ENCODE results near the gene KCTD17.

The KCTD17 gene

DNA sequence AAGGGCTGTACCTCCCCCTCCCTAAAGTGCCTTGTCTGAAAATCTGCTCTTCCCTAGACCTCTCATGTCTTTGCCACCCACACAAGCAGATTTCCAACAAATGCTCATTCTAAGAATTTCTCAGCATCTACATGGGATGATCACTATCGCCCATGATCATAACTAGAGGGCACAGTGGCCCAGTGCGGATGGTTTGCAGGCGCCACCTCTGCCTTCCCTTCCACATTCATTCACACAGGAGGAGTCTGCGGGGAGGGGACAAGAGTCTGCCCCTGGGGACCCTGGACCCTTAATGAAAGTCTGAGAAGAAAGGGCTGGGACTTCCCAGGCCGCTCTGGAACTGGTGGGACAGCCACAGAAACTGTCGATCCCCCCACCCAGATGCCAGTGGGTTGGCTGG, 28.9 kb downstream of the KCTD17 start:
- DNase-seq = no peak

DNA sequence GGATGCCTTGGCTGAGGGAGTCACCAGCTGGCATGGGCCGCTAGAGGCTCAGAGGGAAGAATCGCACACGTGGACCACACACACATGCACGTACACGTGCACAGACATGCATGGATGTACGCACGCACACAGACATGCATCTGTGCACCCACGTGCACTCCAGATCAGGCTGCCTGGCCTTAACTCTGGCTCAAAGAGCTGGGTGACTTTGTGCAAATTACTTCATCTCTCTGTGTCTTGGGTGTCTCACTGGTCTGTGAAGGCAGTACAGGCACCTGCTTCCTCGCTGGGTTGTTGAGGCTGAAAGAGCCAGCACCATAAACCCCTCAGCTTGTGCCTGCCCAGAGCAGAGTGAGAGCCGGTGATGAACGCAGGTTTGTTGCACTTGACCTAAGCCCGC, 29.3 kb downstream of the KCTD17 start:
- no peak for DNase-seq

DNA sequence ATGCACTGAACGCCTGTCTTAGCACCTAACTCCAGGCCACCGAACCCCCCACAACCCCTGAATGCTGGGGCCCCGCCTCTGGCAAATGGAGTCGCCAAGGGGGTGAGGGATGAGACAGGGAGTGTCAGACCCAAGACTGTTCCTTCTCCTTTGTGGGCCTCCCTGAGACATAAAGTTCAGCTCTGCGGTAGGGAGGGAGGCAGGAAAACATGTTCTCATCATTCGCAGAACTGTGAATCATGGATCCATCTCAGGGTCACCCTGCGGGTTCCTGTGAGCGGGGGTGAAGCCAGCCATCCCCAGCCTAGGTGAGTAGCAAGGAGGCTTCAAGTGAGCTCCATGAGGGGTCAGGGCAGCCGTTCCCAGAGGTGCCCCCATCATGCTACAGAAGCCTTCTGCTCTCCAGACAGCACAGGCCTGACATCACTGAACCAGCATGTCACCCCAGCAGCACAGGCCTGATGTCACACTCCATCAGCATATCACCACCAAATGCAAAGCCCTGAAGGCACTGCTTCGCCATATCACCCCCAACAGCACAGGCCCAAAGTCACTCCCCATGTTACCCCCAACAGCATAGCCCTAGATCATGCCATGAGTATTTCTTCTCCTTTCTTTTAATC, 30.8 kb downstream of the KCTD17 start:
- no peak for DNase-seq

DNA sequence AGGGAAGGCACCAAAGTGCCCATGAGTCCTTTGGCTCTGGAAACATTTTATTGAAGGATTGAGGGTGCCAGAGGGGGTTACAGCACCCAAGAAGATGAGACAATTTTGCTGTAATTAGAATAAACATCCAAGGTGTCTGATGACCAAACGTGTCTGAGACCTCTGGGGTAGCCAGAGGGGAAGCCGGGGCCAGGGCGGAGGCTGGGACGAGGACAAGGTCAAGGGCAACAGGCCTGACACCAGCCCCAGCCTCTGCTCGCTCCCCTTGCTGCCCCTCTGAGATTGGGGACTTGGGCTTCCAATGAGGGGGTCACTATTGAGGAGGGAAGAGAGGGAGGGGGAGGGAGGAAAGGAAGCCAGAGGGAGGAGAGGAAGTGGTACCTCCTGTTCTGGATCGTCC, 32.4 kb downstream of the KCTD17 start:
- DNase-seq = no peak

DNA sequence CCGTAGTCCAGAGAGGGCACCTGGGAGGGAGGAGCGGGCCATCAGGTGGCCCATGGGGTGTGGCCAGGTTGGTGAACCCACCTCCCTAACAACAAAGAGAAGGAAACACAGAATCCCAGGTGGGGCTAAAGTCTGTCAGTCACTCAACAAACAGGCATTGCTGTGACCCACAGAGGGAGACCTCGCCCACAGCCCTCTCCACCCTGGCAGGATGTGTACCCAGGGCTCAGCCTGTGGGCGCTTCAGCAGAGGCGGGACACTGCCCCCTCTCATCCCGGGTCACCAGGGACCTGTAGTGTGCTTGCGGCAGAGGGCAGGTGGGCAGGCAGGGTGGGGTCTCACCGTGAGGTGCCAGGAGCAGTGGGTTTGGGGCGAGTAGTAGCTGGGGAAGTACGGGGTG, 32.8 kb downstream of the KCTD17 start:
- DNase-seq = no peak

DNA sequence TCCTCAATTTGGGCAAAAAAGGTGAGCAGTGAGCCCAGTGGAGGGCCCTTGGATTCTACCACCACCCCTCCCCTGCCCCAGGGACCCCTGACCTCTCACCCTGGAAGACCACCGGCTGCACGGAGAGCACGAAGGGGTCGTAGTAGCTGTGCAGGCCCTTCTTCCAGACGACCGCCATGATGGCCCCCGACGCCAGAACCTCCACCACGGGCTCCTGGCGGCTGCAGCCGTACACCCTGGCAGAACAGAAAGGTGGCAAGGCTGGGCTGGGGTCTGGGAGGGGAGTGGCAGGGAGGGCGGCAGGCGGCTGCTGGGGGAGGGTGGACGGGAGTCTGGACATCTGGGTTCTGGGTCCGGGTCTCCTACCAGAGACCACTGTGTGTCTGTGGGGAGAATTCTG, 34.6 kb downstream of the KCTD17 start:
- no peak for DNase-seq

DNA sequence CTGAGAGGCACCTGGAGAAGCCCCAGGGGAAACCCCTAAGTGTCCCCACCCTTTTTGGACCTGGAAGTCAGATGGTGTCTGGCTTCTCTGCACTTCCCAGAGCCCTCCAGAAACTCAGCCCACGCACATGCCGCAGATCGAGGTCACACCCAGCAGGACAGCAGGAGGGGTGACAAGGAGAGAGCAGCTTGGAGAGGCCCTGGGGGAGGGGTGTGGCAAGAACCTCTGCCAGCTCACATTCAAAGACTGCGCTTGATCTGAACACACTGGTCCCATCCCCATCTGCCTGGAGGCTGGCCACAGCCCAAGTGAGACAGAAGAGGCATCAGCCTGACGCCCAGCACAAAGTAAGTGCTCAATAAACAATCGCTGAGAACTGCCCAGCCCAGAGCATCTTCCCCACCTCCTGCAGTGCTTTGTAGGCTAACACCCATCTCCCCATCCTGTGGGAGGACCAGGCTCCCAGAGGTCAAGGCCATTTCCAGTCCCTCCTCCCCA, 36.6 kb downstream of the KCTD17 start:
- no peak for DNase-seq

DNA sequence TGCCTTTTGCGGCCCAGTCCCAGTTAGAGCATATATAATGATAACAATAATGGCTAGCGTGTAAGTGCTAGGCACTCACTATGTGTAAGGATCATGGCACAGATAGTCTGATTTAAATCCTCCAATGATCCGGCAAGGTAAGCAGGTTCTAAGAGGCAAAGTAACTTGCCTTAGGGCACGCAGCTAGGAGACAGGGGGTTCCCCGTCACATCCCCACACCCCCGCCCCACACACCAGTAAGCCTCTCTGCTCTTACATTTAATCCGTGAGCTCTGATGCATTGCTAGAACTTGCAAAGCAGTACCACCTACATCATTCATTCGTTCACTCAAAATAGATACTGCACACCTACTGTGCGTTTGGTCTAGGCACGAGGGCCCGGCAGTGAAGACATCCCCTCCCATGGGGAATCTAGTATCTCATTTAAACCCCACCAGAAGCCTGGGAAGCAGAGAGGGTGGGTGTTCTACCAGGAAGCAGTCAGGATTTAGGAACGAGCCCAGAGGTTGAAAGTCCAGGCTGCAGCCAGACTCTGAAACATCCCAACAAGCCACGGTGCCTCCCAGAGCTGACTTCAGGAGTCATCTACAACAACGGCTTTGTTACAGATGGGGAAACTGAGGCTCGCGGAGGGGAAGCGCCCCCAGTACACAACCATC, 37.3 kb downstream of the KCTD17 start:
- DNase-seq = no peak

DNA sequence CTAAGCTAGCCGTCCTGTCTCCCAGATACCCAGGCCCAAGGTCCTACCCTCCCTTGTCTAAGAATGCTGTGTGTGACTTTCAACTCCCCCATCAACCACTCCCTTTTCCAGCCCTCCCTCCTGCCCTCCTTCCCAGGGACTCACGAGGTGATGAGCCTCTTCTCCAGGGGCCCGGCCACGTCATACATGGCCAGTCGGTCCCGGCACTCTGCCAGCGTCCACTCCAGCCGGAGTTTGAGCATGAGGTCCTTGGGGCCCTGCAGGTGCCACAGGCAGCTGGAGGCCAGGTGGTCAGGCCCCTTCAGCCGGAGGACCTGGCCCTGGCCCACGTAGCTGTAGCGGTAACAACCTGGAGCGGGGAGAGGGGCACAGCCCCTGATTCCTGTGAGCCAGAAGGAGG, 37.9 kb downstream of the KCTD17 start:
- DNase-seq = no peak

DNA sequence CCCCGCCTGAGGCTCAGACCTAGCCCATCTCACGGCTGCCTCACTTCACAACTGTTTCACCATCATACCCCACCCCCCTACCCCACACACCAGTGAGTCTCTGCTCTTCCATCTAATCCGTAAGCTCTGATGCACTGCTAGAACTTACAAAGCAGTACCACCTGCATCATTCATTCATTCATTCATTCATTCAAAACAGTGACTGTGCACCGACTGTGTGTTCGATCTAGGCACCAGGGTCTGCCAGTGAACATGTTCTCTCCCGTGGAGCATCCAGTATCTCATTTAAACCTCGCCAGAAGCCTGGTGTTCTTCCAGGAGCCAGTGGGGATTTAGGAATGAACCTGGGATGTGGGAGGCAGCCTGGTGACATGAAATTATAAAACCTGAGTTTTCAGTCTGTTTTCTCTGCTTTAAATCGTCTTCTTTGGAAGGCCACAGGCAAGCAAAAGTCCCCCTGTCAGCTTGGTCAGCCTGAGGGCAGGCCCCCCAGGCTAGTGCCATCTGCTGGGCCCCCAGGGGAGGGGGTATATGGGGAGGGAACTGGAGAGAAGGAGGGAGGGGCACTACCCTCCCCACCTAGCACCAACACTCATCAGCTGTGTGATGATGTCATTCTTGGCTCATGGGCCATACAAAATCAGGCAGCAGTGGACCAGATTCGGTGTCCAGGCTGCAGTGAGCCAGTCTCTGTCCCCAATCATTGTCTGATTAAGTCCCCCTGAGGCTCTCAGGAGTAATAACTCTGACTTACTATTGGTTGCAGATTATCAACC, 39.6 kb downstream of the KCTD17 start:
- DNase-seq = no peak

DNA sequence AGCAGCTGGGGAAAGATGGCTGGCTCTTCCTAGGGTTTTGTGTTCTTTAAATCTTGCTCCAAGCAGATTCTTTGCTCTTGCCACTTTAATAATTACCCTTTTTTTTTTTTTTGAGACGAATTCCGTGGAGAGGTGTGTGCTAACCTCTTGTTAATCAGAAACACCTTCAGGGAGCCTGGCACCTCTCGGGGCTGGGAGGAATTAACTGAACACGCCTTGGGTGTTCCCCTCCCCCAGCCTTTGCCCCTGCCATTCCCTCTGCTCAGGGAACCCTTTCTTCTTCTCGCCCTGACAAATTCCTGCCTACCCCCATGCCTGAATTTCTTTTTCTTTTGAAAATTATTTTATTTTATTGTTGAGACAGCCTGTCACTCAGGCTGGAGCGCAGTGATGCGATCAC, 40.5 kb downstream of the KCTD17 start:
- DNase-seq = no peak

DNA sequence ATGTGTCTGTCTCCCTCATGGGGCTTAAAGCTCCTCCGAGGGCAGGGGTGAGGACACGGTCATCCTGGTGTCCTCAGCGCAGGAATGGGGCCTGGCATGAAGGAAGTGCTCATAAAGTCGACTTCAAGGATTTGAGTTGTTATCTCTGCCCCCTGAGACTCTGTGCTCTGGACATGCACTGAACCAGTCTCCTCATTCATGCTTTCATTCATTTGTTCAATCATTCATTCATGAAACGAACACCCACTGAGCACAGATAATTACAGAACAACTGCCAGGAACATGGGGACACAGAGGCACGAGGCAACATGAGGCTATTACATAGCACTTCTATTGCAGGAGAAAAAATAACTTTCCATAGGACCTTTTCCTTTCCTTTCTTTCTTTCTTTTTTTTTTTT, 41.5 kb downstream of the KCTD17 start:
- no peak for DNase-seq

DNA sequence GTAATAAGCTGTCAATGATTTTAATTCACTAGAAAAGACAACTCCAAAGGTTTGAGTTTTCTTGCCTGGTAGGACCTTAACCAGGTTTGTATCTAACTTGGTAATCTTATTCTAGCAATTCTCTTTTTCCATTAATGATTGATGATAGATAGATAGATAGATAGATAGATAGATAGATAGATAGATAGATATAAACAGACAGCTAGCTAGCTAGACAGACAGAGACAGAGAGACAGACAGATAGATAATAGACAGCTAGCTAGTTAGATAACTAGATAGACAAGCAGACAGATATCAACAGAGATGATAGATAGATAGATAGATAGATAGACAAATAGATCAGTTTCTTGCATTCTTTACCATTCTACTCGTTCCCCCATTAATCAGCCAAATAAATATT, 42.7 kb downstream of the KCTD17 start:
- DNase-seq = no peak

DNA sequence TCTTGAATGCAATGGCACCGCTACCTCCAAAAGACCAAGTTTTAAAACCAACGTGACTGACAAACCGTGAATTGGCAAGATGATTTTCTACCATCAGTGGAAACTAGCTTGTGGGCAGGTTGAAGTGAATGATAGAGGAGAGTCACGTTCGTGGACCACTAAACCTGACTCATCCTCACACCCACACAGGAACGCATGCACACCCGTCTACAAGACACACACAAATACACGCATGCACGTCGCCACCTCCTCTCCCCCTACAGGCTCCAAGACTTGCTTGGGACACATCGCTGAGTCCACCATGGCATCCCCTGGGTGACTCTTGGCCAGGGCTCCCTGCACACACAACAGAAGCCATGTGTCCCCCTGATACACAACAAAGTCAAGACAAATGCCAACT, 43.6 kb downstream of the KCTD17 start:
- no peak for DNase-seq

DNA sequence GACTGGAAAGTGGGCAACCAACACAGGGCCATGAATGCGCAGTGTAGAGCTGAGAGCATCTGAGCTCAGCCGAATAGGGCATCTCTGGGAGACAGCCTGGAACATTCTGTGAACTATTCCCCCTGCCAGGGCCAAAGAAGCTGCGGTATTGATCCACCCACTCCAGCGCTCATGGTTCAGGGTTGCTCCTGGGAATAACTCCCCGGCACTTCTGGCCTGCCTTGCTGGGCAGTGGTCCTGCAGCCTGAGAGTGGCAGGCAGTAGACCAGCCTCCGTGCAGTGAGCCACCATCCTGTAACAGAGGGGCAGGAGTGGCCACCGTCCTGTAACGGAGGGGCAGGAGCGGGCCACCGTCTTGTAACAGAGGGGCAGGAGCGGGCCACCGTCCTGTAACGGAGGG, 45.8 kb downstream of the KCTD17 start:
- no peak for DNase-seq

DNA sequence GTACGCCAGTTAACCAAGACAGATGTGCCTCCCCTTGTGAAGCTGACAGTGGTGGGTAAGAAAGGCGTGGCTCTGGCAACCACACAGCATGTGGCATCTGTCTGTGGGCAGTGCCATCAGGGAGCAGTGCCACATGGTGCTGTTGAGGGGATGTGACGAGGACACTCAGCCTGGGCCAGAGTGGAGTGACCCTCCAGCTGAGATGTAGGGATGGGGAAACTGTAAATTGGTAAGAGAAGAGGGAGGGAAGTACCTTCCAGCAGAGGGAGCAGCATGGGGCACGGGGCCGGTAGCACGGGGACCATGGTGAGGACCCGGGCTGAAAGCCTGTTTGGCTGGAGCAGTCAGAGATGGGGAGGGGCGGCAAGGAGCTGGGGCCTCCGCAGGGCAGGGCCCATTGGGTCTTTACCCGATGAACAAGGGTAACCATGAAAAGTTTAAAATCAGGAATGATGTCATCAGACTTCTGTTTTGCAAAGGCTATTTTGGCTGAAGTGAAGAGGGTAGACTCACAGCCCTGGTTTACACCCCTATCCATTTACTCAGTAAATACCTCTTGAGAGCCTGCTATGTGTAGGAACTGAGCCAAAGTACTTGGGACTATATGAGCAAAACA, 47.5 kb downstream of the KCTD17 start:
- DNase-seq = peak in 1 of 4 experiments; percentile 10

DNA sequence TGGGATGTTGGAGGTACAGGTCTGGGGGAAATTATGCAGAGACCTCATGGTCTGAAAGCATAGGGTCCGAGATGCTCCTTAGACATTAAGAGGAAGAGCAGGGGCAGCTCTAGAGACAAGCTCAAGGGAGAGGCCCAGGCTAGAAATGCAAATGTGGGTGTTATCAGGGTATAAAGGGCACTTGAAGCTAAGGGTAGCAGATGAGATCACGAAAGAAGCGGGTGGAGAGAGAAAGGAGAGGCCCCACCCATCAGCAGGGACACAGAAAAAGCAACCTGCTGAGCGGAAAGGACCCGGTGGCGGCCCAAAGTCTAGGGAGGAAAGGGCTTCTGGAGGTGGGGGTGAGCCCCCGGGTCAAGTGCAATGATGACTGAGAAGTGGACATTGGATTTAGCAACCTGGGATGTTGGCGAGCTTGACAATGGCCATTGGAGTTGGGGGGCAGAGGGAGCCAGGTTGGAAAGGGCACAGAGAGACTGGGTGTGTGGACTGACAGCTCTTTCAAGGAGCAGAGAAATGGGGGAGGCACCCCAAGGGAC, 49.1 kb downstream of the KCTD17 start:
- DNase-seq = no peak

DNA sequence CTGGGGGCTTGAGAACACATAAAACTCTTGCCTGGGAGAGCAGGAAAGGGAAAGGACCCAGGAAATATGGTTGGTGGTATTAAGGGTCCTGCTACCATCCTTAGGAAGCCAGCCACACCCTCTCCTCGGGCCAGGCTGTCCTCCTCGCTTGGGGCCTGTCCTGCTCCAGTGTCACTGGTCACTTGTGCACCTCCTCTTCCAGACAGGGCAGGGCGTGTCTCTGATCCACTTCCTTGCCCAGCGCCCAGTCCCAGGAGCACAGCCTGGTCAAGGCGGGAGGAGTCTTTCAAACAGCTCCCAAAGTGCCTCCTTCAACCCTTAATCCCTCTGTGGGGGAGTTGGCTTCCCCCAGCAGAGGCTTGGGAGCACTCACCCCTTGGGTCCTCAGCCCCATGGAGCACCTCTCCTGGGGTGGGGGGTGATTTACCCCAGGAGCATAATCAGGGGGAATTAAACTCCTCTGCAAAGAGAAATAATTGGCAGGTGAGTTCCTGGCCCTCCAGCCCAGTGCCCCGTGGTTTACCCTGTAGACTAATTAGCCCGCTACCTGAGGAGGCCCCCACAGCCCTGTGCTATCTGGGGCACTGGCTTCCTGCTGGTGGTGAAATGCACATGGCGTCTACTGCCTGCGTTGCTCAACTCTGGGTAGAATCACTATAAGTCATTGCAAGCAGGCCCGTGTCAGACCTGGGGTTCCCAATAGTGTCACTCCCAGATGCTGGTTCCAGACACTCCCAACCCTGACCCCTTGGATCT, 49.9 kb downstream of the KCTD17 start:
- DNase-seq = no peak

DNA sequence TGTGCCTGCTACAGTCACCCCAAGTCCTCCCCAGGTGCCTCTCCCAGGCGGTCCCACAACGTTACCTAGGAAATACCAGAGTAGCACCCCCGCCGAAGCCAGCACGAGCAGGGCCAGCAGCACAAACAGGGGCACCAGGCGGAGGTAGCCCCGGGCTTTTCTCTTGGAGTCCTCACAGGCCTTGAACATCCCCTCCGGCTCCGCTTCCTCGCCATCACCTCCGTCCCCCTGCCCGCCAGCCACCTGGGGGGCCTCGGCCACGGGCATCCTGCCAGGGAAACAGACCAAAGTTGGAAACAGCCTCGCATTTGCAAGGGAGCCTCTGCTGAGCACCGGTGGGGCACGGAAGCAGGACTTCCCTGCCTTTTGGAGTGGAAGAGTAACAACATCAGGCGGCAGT, 51.6 kb downstream of the KCTD17 start:
- DNase-seq = no peak

DNA sequence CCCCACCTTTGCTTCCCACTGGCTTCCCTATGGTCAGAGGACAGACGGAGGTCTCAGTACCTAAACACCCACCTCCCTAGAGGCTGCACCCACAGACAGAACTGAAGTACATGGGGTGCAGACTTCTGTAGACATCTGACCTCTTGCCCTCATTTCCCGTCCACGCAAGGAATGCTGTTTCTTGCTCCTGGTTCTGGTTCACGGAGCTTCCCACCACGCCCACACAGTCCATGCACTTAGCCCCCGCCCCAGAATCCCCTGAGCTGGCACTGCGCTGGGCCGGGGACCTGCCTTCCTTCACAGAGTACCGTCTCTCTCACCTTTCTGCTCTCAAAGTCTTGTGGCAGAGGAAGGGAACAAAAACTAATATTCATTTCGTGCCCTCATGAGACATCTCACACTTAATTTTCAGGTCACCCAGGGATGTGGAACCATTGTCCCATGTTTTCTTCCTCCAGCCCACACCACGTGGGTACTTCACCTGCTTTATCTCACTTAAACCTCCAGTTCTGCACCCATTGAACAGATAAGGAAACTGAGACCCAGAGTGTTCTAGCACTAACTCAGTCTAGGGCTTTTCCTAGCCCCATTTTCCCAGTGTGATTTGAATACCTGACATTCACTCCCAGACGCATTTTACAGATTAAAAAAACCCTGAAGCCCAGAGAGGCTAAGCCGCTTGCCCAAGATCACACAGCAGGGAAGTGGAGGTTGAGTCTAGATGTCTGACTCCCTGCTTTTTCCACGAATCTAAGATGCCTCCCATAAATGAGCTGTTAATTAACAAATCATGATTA, 52.3 kb downstream of the KCTD17 start:
- DNase-seq = no peak

DNA sequence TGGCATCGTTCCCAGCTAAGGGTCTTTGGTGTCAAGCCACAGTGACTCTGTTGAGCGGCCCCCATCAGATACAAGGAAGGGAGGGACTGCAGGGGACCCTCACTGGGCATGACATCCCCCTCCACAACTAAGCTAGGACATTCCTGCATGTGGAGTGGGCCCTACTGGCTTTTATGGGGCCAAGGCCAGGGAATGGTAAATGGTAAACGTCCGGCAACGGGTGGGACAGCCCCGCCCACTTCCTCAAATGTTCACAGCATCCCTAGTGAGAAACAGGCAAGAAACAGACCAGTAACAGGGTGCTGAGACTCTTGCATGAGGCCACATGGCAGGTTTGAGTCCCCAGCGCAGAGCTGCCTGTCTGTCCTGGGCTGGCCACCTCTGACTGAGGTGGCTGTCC, 53.6 kb downstream of the KCTD17 start:
- DNase-seq = peak in 1 of 4 experiments; percentile 9

DNA sequence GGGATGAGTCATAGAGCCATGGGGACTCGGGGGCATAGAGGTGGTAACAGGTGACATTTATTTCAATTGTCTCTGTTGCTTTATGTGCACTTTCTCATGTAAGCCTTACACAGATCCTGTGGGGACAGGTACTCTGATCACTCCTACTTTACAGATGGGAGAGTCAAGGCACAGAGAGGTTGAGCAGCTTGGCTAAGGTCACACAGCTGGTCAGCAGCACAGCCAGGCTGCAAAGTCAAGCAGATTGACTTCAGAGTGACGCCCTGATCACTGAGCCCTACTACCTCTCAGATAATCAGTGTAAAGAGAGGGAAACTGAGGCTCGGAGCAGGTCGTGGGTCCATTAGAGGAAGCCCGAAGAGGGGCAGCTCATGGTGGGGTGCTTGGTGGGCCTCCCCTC, 54.4 kb downstream of the KCTD17 start:
- no peak for DNase-seq
